Measurements from ENCODE around the gene CNTRL. TPM values are rescaled to one million over a fixed set of nuclear protein-coding genes. Genes with fewer than 3 reads are reported as not detected.

CNTRL gene
- total and polyA plus RNA-seq, 2 of the 8 experiments (the other 6 are each of a cell fraction or from before 2014, with no cell fraction given), result 5.1 to 13.9 TPM

- peak; percentile 47 for TF ChIP-seq CHD7 (IDR thresholded peaks at IDR 0.05; ENCODE audit: insufficient replicate concordance, low read length)
- TF ChIP-seq CBX5 (IDR thresholded peaks at IDR 0.05; ENCODE audit: low read depth, low read length), result no peak
- no peak for TF ChIP-seq NRF1 (IDR thresholded peaks at IDR 0.05; ENCODE audit: low read depth, low read length)
- TF ChIP-seq KDM1A (IDR thresholded peaks at IDR 0.05; ENCODE audit: borderline replicate concordance, low read length), result peak; percentile 68; the same call in 1 of the 2 replicates
- TF ChIP-seq SP1 (IDR thresholded peaks at IDR 0.05; ENCODE audit: low read depth, low read length), result no peak
- TF ChIP-seq YY1 (IDR thresholded peaks at IDR 0.05; ENCODE audit: low read depth, low read length), result peak; percentile 72
- no peak for TF ChIP-seq EGR1 (IDR thresholded peaks at IDR 0.05; ENCODE audit: borderline replicate concordance, low read depth, low read length)
- TF ChIP-seq GABPA (IDR thresholded peaks at IDR 0.05; ENCODE audit: borderline replicate concordance, insufficient read depth, low read length), result no peak
- TF ChIP-seq ATF2 (IDR thresholded peaks at IDR 0.05; ENCODE audit: low read length), result peak; percentile 40; the same call in 1 of the 2 replicates
Observed at GRCh38 chr9:121220996-121221663, 146.4 kb downstream of the CNTRL start (continued).
